Transverse colon (tissue), 4 donors: ENCODE measurements around the gene MYH14. TPM values are rescaled to one million over a fixed set of nuclear protein-coding genes. Genes with fewer than 3 reads are reported as not detected.

ENCODE experiments used
- DNase-seq: peaks from one replicate; pipeline ENCODE4 v3.0.0-alpha.2; 2019
- H3K27ac ChIP-seq, 4 donors: fragments of 200-600 bp; sonication (generic); 2 replicates each; pipeline ENCODE4 v1.5.1; 2016 to 2018; ENCODE audit warnings: inconsistent platforms in 4 of 4
- H3K27me3 ChIP-seq: fragments of 200-600 bp; sonication (generic); 2 replicates; pipeline ENCODE4 v1.5.1; 2017; ENCODE audit warnings: inconsistent platforms
- H3K36me3 ChIP-seq, 4 donors: fragments of 200-600 bp; sonication (generic); 2 replicates each; pipeline ENCODE4 v1.5.1; 2017 to 2019; ENCODE audit warnings: inconsistent platforms in 4 of 4
- H3K4me1 ChIP-seq, 4 donors: fragments of 200-600 bp; sonication (generic); 2 replicates each; pipeline ENCODE4 v1.5.1; 2017 to 2020; ENCODE audit warnings: inconsistent platforms in 4 of 4
- H3K4me3 ChIP-seq, 4 donors: fragments of 200-600 bp; sonication (generic); 1 replicate in 1 of 4; 2 replicates in 3 of 4; pipeline versions ENCODE4 v1.5.1 to v1.6.1; 2017 to 2019; ENCODE audit warnings: inconsistent platforms in 4 of 4
- H3K9me3 ChIP-seq, 2 donors: fragments of 200-600 bp; sonication (generic); 2 replicates each; pipeline ENCODE4 v1.5.1; 2017 to 2019; ENCODE audit warnings: inconsistent platforms in 2 of 2
- EP300 ChIP-seq: sonication (generic); formaldehyde crosslinking; IDR thresholded peaks from one replicate; pipeline ENCODE4 v1.6.1; 2017; ENCODE audit warnings: antibody characterized with exemption, low read depth
- POLR2A ChIP-seq: fragments of 450-650 bp; IDR thresholded peaks from one replicate; pipeline ENCODE4 v1.6.1; 2016; ENCODE audit warnings: antibody characterized with exemption, mild to moderate bottlenecking, moderate library complexity
- POLR2AphosphoS5 ChIP-seq, 3 donors: sonication (generic); formaldehyde crosslinking; IDR thresholded peaks; one replicate each; pipeline ENCODE4 v1.6.1; 2016; ENCODE audit warnings: antibody characterized with exemption in 3 of 3
- WGBS, 2 donors: methylation state at CpG; one replicate each; pipeline ENCODE4 v1.1.5; 2018; ENCODE audit warnings: low coverage in 1 of 2; 5-methylcytosine and 5-hydroxymethylcytosine counted together
- in situ Hi-C, 4 donors: fragments of 200-750 bp; cut with MboI; loops; one replicate each; pipeline versions ENCODE4 v1.15.0 to v1.15.1; 2017; ENCODE audit warnings: low sequenced_read_pairs in 3 of 4, low pct_ligation_motif_present in 1 of 4, low pct_unique_long_range_greater_than_20kb in 1 of 4
- intact Hi-C: fragments of 100-400 bp; cut with DNase I; formaldehyde crosslinking; loops from one replicate; pipeline ENCODE4 v1.15.1; 2023; ENCODE audit warnings: low total_unique reads
- total RNA-seq, 4 donors: library from RNA; depleted of rRNA; stranded (reverse); fragments of >200 nt; gene quantifications; one replicate each; pipeline ENCODE4 v1.1.0, GENCODE V29; 2016
- TF ChIP-seq, protein P1 (sequence below), 5 experiments: fragments of 200-600 bp in 3 of 5; fragments of 450-650 bp in 2 of 5; sonication (generic) in 3 of 5; IDR thresholded peaks; 1 replicate in 2 of 5; 2 replicates in 3 of 5; pipeline ENCODE4 v1.5.1; 2016 to 2017; ENCODE audit warnings: antibody characterized with exemption in 5 of 5, inconsistent platforms in 3 of 5, mild to moderate bottlenecking in 2 of 5, moderate library complexity in 1 of 5

Gene MYH14
- total RNA-seq, 4 donors from 2014 or later = 321 to 814 (median 393) TPM

- DNase-seq = peak; percentile 80
- peaks cover 0 to 14% (median 6%) of the 10 kb centered on the region in 4 donors for H3K4me1 ChIP-seq
- peak overlapping the region; percentile 88 to 91 (median 90) for H3K27ac ChIP-seq
- no peaks in the 10 kb centered on the region for H3K9me3 ChIP-seq
- intact Hi-C loops = no loop called here
- in situ Hi-C loops = no loop called here
- H3K27me3 ChIP-seq = no peaks in the 10 kb centered on the region
- WGBS, 2 donors = 47 to 60% methylated on average over 1 to 13 of the region's 13 CpGs
- no peaks in the 10 kb centered on the region for H3K36me3 ChIP-seq
- peak overlapping the region; percentile 15 to 51 (median 40) for H3K4me3 ChIP-seq
- TF ChIP-seq POLR2A (peak; percentile 97), EP300 (no peak), POLR2AphosphoS5 (IDR thresholded peaks at IDR 0.05) (peak; percentile 83 to 97 (median 96))
- TF ChIP-seq, protein P1, sequence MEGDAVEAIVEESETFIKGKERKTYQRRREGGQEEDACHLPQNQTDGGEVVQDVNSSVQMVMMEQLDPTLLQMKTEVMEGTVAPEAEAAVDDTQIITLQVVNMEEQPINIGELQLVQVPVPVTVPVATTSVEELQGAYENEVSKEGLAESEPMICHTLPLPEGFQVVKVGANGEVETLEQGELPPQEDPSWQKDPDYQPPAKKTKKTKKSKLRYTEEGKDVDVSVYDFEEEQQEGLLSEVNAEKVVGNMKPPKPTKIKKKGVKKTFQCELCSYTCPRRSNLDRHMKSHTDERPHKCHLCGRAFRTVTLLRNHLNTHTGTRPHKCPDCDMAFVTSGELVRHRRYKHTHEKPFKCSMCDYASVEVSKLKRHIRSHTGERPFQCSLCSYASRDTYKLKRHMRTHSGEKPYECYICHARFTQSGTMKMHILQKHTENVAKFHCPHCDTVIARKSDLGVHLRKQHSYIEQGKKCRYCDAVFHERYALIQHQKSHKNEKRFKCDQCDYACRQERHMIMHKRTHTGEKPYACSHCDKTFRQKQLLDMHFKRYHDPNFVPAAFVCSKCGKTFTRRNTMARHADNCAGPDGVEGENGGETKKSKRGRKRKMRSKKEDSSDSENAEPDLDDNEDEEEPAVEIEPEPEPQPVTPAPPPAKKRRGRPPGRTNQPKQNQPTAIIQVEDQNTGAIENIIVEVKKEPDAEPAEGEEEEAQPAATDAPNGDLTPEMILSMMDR (IDR thresholded peaks at IDR 0.05) = no peak
Measured at GRCh38 chr19:50187937-50188336, 15.5 kb upstream of the MYH14 start.

- intact Hi-C loops (no loop called here), in situ Hi-C loops (no loop called here)
- H3K36me3 ChIP-seq = no peaks in the 10 kb centered on the region
- no peaks in the 10 kb centered on the region for H3K9me3 ChIP-seq
- H3K4me1 ChIP-seq = peaks cover 0 to 14% (median 6%) of the 10 kb centered on the region in 4 donors
- DNase-seq = peak; percentile 57
- H3K27me3 ChIP-seq = peaks cover 3% of the 10 kb centered on the region
- TF ChIP-seq, protein P1 (IDR thresholded peaks at IDR 0.05) = no peak
- TF ChIP-seq POLR2AphosphoS5 (IDR thresholded peaks at IDR 0.05) = peak in 2 of 3 donors; percentile 86 to 89
- TF ChIP-seq EP300 = no peak
- peak; percentile 85 for TF ChIP-seq POLR2A
- peak overlapping the region; percentile 88 to 91 (median 90) for H3K27ac ChIP-seq
- 52 to 87% methylated on average over 4 to 8 of the region's 8 CpGs for WGBS, 2 donors
- peak overlapping the region; percentile 14 to 51 (median 40) for H3K4me3 ChIP-seq
Measured at GRCh38 chr19:50189331-50189730, 14.1 kb upstream of the MYH14 start.

- Histone ChIP-seq H3K36me3 (no peaks in the 10 kb centered on the region), H3K4me3 (peak overlapping the region in 2 of 4 donors; percentile 45 to 51), H3K27ac (peak overlapping the region; percentile 88 to 91 (median 90)), H3K4me1 (peaks cover 0 to 14% (median 6%) of the 10 kb centered on the region in 4 donors), H3K27me3 (peaks cover 10% of the 10 kb centered on the region), H3K9me3 (no peaks in the 10 kb centered on the region)
- in situ Hi-C loops = no loop called here
- peak; percentile 25 to 86 (median 75) for TF ChIP-seq POLR2AphosphoS5 (IDR thresholded peaks at IDR 0.05)
- TF ChIP-seq, protein P1 (IDR thresholded peaks at IDR 0.05) = no peak
- TF ChIP-seq EP300 = peak; percentile 23
- TF ChIP-seq POLR2A = peak; percentile 66
- intact Hi-C loops = no loop called here
- 27 to 31% methylated on average over 7 to 8 of the region's 8 CpGs for WGBS, 2 donors
- DNase-seq = peak; percentile 84
Measured at GRCh38 chr19:50190439-50190891, 13.0 kb upstream of the MYH14 start.

GRCh38 chr19:50191216-50191615 is 12.2 kb upstream of the MYH14 start:
- intact Hi-C loops (no loop called here), in situ Hi-C loops (no loop called here)
- H3K9me3 ChIP-seq = no peaks in the 10 kb centered on the region
- peak overlapping the region in 3 of 4 donors; percentile 15 to 33 (median 16) for H3K4me3 ChIP-seq
- 22 to 23% methylated on average over 2 to 4 of the region's 4 CpGs for WGBS, 2 donors
- H3K4me1 ChIP-seq = peaks cover 0 to 14% (median 6%) of the 10 kb centered on the region in 4 donors
- TF ChIP-seq POLR2A (no peak), POLR2AphosphoS5 (IDR thresholded peaks at IDR 0.05) (no peak), EP300 (no peak)
- TF ChIP-seq, protein P1 (IDR thresholded peaks at IDR 0.05) = no peak
- H3K27ac ChIP-seq = peak overlapping the region; percentile 88 to 91 (median 90)
- no peak for DNase-seq
- H3K27me3 ChIP-seq = peaks cover 11% of the 10 kb centered on the region
- no peaks in the 10 kb centered on the region for H3K36me3 ChIP-seq
